ENCODE results near the gene NIPSNAP3A.

DNA sequence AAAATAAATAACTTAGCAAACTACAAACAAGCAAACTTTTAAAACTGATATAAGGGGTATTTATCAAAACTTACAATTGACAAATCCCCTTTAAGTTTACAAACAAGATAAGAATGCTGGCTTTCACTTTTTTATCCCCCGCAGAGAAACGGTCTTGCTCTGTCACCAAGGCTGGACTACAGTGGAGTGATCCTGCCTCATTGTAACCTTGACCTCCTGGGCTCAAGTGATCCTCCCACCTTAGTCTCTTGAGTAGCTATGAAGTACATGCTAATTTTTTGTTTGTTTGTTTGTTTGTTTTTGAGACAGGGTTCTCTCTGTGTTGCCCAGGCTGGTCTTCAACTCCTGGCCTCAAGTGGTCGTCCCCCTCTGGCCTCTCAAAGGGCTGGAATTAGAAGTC is 9.0 kb upstream of the NIPSNAP3A start:
- TF ChIP-seq, protein P1, sequence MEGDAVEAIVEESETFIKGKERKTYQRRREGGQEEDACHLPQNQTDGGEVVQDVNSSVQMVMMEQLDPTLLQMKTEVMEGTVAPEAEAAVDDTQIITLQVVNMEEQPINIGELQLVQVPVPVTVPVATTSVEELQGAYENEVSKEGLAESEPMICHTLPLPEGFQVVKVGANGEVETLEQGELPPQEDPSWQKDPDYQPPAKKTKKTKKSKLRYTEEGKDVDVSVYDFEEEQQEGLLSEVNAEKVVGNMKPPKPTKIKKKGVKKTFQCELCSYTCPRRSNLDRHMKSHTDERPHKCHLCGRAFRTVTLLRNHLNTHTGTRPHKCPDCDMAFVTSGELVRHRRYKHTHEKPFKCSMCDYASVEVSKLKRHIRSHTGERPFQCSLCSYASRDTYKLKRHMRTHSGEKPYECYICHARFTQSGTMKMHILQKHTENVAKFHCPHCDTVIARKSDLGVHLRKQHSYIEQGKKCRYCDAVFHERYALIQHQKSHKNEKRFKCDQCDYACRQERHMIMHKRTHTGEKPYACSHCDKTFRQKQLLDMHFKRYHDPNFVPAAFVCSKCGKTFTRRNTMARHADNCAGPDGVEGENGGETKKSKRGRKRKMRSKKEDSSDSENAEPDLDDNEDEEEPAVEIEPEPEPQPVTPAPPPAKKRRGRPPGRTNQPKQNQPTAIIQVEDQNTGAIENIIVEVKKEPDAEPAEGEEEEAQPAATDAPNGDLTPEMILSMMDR (IDR thresholded peaks at IDR 0.05) = no peak
- no peak for TF ChIP-seq POLR2A (IDR thresholded peaks at IDR 0.05)

Data from Peyer's patch (tissue), 4 donors.